Effector memory CD4-positive, alpha-beta T cell (primary cell): ENCODE data around the gene DGAT2.

ENCODE experiments used
- DNase-seq, 3 donors: peaks; one replicate each; pipeline ENCODE4 v3.0.0-alpha.2; 2020
- H3K27ac ChIP-seq: 2 replicates; pipeline ENCODE4 v1.7.0; 2013; ENCODE audit warnings: mild to moderate bottlenecking, low read length, moderate library complexity; ENCODE audit not compliant: insufficient read depth, poor library complexity, severe bottlenecking
- H3K27me3 ChIP-seq: replicated peaks from 2 replicates; pipeline ENCODE4 v1.7.0; 2013; ENCODE audit warnings: mild to moderate bottlenecking, low read length; ENCODE audit not compliant: insufficient read depth, control insufficient read depth, poor library complexity, severe bottlenecking
- H3K36me3 ChIP-seq: 2 replicates; pipeline ENCODE4 v1.7.0; 2013; ENCODE audit warnings: mild to moderate bottlenecking, low read length, moderate library complexity; ENCODE audit not compliant: control insufficient read depth, insufficient read depth
- H3K4me1 ChIP-seq: 2 replicates; pipeline ENCODE4 v1.7.0; 2013; ENCODE audit warnings: low read length, mild to moderate bottlenecking; ENCODE audit not compliant: control insufficient read depth, insufficient read depth, poor library complexity, severe bottlenecking
- H3K4me3 ChIP-seq: 2 replicates; pipeline ENCODE4 v1.7.0; 2013; ENCODE audit warnings: low read length, low read depth, mild to moderate bottlenecking; ENCODE audit not compliant: insufficient read depth, poor library complexity, severe bottlenecking
- H3K9me3 ChIP-seq: 2 replicates; pipeline ENCODE4 v1.7.0; 2013; ENCODE audit warnings: mild to moderate bottlenecking, low read length, moderate library complexity; ENCODE audit not compliant: control insufficient read depth

DGAT2 gene

GRCh38 chr11:75821202-75821601 lies 52.6 kb downstream of the DGAT2 start:
- H3K27ac ChIP-seq = no peak overlapping the region
- H3K27me3 ChIP-seq = no peaks in the 10 kb centered on the region
- no peak for DNase-seq
- H3K9me3 ChIP-seq = no peaks in the 10 kb centered on the region
- H3K36me3 ChIP-seq = no peaks in the 10 kb centered on the region
- no peak overlapping the region for H3K4me3 ChIP-seq
- H3K4me1 ChIP-seq = peaks cover 14% of the 10 kb centered on the region

DNA sequence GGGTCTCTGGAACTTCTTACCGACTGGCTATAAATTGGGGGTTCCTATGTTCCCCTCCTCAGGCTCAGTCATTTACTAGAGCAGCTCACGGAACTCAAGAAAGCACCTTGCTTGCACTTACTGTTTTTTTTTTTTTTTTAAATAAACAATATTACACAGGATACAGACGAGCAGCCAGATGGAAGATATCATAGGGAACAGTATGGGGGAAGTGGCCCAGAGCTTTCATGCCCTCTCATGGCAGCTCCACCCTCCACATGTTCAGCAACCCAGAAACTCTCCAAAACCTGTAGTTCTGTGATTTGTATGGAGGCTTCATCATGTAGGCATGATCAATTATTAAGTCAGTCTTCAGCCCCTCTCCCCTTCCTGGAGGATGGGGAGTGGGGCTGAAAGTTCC lies 54.0 kb downstream of the DGAT2 start:
- H3K36me3 ChIP-seq = no peaks in the 10 kb centered on the region
- no peak overlapping the region for H3K27ac ChIP-seq
- no peak for DNase-seq
- peaks cover under 1% of the 10 kb centered on the region for H3K4me1 ChIP-seq
- H3K27me3 ChIP-seq = no peaks in the 10 kb centered on the region
- H3K4me3 ChIP-seq = no peak overlapping the region
- no peaks in the 10 kb centered on the region for H3K9me3 ChIP-seq

- Histone ChIP-seq H3K4me1 (no peaks in the 10 kb centered on the region), H3K36me3 (no peaks in the 10 kb centered on the region), H3K27ac (no peak overlapping the region), H3K9me3 (no peaks in the 10 kb centered on the region), H3K4me3 (no peak overlapping the region), H3K27me3 (no peaks in the 10 kb centered on the region)
- DNase-seq = no peak
These were observed 54.8 kb downstream of the DGAT2 start for GRCh38 chr11:75823415-75823814.

DNA sequence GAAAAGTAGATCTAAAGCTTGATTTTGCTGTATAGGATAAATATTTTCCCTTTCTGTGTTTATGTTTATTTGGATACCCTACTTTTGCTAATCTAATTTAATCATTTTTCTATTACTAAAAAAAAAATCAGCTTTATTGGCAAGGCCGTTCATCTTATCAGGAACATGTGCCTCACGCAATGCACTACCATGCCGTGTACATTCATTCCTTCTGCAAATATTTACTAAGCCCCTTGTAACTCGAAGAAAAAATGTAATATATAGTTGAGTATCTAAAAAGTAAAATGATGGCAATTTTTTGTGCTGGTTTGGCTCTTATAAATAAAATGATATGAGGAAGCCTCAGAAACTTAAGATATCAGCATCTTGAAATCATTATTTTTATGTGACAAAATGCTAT lies 55.4 kb downstream of the DGAT2 start:
- Histone ChIP-seq H3K36me3 (no peaks in the 10 kb centered on the region), H3K27ac (no peak overlapping the region), H3K4me3 (no peak overlapping the region), H3K4me1 (no peaks in the 10 kb centered on the region), H3K27me3 (no peaks in the 10 kb centered on the region), H3K9me3 (no peaks in the 10 kb centered on the region)
- no peak for DNase-seq

GRCh38 chr11:75826461-75827230 lies 58.1 kb downstream of the DGAT2 start:
- Histone ChIP-seq H3K4me3 (no peak overlapping the region), H3K36me3 (no peaks in the 10 kb centered on the region), H3K27ac (no peak overlapping the region), H3K9me3 (no peaks in the 10 kb centered on the region), H3K4me1 (no peaks in the 10 kb centered on the region), H3K27me3 (no peaks in the 10 kb centered on the region)
- no peak for DNase-seq

DNA sequence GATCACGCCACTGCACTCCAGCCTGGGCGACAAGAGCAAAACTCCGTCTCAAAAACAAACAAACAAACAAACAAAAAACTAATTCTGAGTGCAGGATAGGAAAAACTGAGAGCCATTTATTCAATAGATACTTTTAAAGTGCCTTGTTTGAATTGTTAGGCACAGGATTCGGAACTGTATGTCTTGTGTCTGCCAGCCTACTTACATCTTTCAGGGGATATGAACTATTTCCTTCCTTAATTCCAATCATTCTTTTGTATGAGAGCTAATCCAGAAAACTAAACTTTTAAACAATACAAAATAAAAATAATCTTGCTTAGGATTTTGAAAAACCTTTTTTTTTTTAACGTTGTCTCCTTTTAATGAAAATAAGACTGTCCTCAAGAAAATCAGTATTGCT lies 59.0 kb downstream of the DGAT2 start:
- H3K9me3 ChIP-seq = no peaks in the 10 kb centered on the region
- H3K36me3 ChIP-seq = no peaks in the 10 kb centered on the region
- no peak overlapping the region for H3K27ac ChIP-seq
- H3K4me3 ChIP-seq = no peak overlapping the region
- no peak for DNase-seq
- no peaks in the 10 kb centered on the region for H3K27me3 ChIP-seq
- no peaks in the 10 kb centered on the region for H3K4me1 ChIP-seq

DNA sequence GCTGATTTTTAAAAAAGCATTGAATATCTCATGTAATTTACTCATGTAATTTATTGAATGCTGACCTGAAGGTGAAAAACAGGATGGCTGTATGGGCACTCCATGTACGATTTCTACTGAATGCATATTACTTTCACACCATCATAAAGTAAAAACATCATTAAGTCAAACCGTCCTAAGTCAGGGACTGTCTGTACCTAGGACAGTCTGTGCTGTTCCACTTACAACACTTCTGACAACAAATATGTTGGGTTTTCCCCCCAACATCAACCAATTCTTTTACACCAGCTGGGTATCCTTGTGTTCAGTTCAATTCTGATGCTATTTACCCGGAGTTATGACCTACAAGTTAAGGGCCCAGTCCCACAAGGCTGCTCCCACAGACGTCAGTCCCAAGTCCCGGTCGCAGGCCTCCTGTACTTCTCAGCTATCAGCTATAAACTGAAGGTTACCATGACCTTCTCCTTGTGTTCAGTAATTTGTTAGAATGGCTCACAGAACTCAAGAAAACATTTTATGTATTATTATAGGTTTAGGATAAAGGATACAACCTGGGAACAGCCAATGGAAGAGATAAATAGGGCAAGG lies 63.4 kb downstream of the DGAT2 start:
- Histone ChIP-seq H3K36me3 (no peaks in the 10 kb centered on the region), H3K4me3 (no peak overlapping the region), H3K27me3 (no peaks in the 10 kb centered on the region), H3K4me1 (no peaks in the 10 kb centered on the region), H3K27ac (no peak overlapping the region), H3K9me3 (no peaks in the 10 kb centered on the region)
- DNase-seq = no peak

DNA sequence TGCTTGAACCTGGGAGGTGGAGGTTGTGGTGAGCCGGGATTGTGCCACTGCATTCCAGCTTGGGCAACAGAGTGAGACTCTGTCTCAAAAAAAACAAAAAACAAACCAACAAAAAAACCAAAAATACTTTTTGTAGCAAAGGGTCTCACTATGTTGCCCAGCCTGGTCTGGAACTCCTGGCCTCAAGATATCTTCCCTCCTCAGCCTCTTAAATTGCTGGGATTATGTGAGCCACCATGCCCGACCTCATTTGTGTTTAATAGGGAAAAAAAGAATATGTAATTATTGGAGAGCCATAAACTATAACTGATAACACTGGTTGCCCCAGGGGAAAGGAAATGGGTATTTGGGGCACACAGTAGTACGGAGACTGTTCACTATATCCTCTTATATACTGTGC lies 66.2 kb downstream of the DGAT2 start:
- Histone ChIP-seq H3K27me3 (no peaks in the 10 kb centered on the region), H3K27ac (no peak overlapping the region), H3K9me3 (no peaks in the 10 kb centered on the region), H3K4me1 (no peaks in the 10 kb centered on the region), H3K4me3 (no peak overlapping the region), H3K36me3 (no peaks in the 10 kb centered on the region)
- DNase-seq = no peak

DNA sequence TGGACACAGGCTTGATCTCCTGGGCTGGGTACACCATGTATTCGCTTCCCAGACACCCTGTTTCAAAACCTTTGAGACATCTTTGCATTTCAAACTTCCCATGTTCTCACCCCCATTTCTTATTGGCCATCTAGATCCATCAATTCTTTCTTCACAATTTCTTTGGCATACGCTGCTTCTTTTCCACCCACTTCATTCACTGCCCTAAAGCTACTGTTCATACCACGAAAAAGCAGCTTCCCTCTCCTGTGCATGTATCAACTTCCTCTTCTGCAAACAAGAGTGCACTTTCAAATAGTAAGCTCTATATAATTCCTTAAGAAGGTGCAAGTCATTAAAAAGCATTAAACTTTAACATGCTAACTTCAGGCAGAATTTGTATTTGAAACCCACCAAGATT lies 67.8 kb downstream of the DGAT2 start:
- Histone ChIP-seq H3K36me3 (no peaks in the 10 kb centered on the region), H3K9me3 (no peaks in the 10 kb centered on the region), H3K27ac (no peak overlapping the region), H3K27me3 (no peaks in the 10 kb centered on the region), H3K4me3 (no peak overlapping the region), H3K4me1 (no peaks in the 10 kb centered on the region)
- DNase-seq = no peak

GRCh38 chr11:75839851-75840250 lies 71.3 kb downstream of the DGAT2 start:
- no peak overlapping the region for H3K4me3 ChIP-seq
- H3K27me3 ChIP-seq = no peaks in the 10 kb centered on the region
- no peaks in the 10 kb centered on the region for H3K4me1 ChIP-seq
- no peaks in the 10 kb centered on the region for H3K36me3 ChIP-seq
- H3K27ac ChIP-seq = no peak overlapping the region
- DNase-seq = no peak
- no peaks in the 10 kb centered on the region for H3K9me3 ChIP-seq
